ENCODE results near the gene C1QTNF8. TPM values are rescaled to one million over a fixed set of nuclear protein-coding genes. Genes with fewer than 3 reads are reported as not detected.
"Not testable (repeated sequence)": the region's sequence is repeated elsewhere in the genome, so short reads cannot be mapped to it uniquely, and the experiment has no call there.

Gene C1QTNF8
- total RNA-seq, 2 experiments from 2014 or later, result not detected

- CTCF ChIA-PET, result no interaction called here
Measured at GRCh38 chr16:1090620-1091587, 5.1 kb downstream of the C1QTNF8 start.

GRCh38 chr16:1089822-1090619, 6.0 kb downstream of the C1QTNF8 start:
- Mint-ChIP-seq H3K27ac (no peak overlapping the region), H3K4me3 (no peak overlapping the region), H3K4me1 (no peaks in the 10 kb centered on the region), H3K36me3 (ENCODE audit: low read depth) (no peaks in the 10 kb centered on the region), H3K27me3 (no peaks in the 10 kb centered on the region), H3K9me3 (peaks cover 14% of the 10 kb centered on the region)
- POLR2A ChIA-PET, result no interaction called here
- no peak for DNase-seq
- CTCF ChIA-PET, result no interaction called here

More at GRCh38 chr16:1090620-1091587, 5.1 kb downstream of the C1QTNF8 start:
- POLR2A ChIA-PET, result no interaction called here
- Mint-ChIP-seq H3K27me3 (no peaks in the 10 kb centered on the region), H3K9me3 (peaks cover 6% of the 10 kb centered on the region), H3K4me3 (no peak overlapping the region), H3K4me1 (no peaks in the 10 kb centered on the region), H3K27ac (no peak overlapping the region), H3K36me3 (ENCODE audit: low read depth) (no peaks in the 10 kb centered on the region)
- no peak for DNase-seq

- no peaks in the 10 kb centered on the region for H3K27me3 Mint-ChIP-seq
- no peak for DNase-seq
- POLR2A ChIA-PET, result no interaction called here
- no peak overlapping the region for H3K27ac Mint-ChIP-seq
- no peaks in the 10 kb centered on the region for H3K36me3 Mint-ChIP-seq (ENCODE audit: low read depth)
- H3K4me1 Mint-ChIP-seq, result no peaks in the 10 kb centered on the region
- H3K9me3 Mint-ChIP-seq, result peaks cover 15% of the 10 kb centered on the region
- CTCF ChIA-PET, result no interaction called here
- H3K4me3 Mint-ChIP-seq, result no peak overlapping the region
Measured at GRCh38 chr16:1089439-1089821, 6.6 kb downstream of the C1QTNF8 start.

- Mint-ChIP-seq H3K36me3 (ENCODE audit: low read depth) (no peaks in the 10 kb centered on the region), H3K9me3 (peaks cover 15% of the 10 kb centered on the region), H3K4me3 (no peak overlapping the region), H3K27me3 (no peaks in the 10 kb centered on the region), H3K27ac (no peak overlapping the region), H3K4me1 (no peaks in the 10 kb centered on the region)
- ChIA-PET CTCF (no interaction called here), POLR2A (no interaction called here)
- no peak for DNase-seq
Measured at GRCh38 chr16:1088295-1089170, 7.5 kb downstream of the C1QTNF8 start.

GRCh38 chr16:1086443-1086842, 9.6 kb downstream of the C1QTNF8 start:
- CTCF ChIA-PET; H3K4me1 Mint-ChIP-seq; H3K36me3 Mint-ChIP-seq (ENCODE audit: low read depth); POLR2A ChIA-PET; H3K27me3 Mint-ChIP-seq; H3K27ac Mint-ChIP-seq; H3K9me3 Mint-ChIP-seq; H3K4me3 Mint-ChIP-seq; DNase-seq: not testable (repeated sequence)

- H3K27ac Mint-ChIP-seq, result no peak overlapping the region
- CTCF ChIA-PET, result no interaction called here
- no peaks in the 10 kb centered on the region for H3K4me1 Mint-ChIP-seq
Measured at GRCh38 chr16:1084971-1085370, 11.1 kb downstream of the C1QTNF8 start.

GRCh38 chr16:1082952-1083675, 12.9 kb downstream of the C1QTNF8 start:
- no peak for DNase-seq
- H3K4me3 Mint-ChIP-seq, result no peak overlapping the region
- H3K36me3 Mint-ChIP-seq (ENCODE audit: low read depth), result no peaks in the 10 kb centered on the region
- H3K27me3 Mint-ChIP-seq, result no peaks in the 10 kb centered on the region
- H3K4me1 Mint-ChIP-seq, result no peaks in the 10 kb centered on the region
- peaks cover 10% of the 10 kb centered on the region for H3K9me3 Mint-ChIP-seq
- POLR2A ChIA-PET, result no interaction called here
- H3K27ac Mint-ChIP-seq, result no peak overlapping the region
- CTCF ChIA-PET, result no interaction called here

More at GRCh38 chr16:1084971-1085370, 11.1 kb downstream of the C1QTNF8 start:
- H3K36me3 Mint-ChIP-seq (ENCODE audit: low read depth), result no peaks in the 10 kb centered on the region
- no peak for DNase-seq
- POLR2A ChIA-PET, result no interaction called here
- H3K4me3 Mint-ChIP-seq, result no peak overlapping the region
- no peaks in the 10 kb centered on the region for H3K27me3 Mint-ChIP-seq
- H3K9me3 Mint-ChIP-seq, result peaks cover 10% of the 10 kb centered on the region

- ChIA-PET CTCF (no interaction called here), POLR2A (no interaction called here)
- no peak overlapping the region for H3K27ac Mint-ChIP-seq
- DNase-seq, result no peak
- H3K4me1 Mint-ChIP-seq, result no peaks in the 10 kb centered on the region
- no peaks in the 10 kb centered on the region for H3K36me3 Mint-ChIP-seq (ENCODE audit: low read depth)
- H3K27me3 Mint-ChIP-seq, result no peaks in the 10 kb centered on the region
- H3K9me3 Mint-ChIP-seq, result peaks cover 10% of the 10 kb centered on the region
- no peak overlapping the region for H3K4me3 Mint-ChIP-seq
Measured at GRCh38 chr16:1082266-1082951, 13.6 kb downstream of the C1QTNF8 start.

GRCh38 chr16:1081734-1082265, 14.2 kb downstream of the C1QTNF8 start:
- Mint-ChIP-seq H3K27ac (no peak overlapping the region), H3K27me3 (no peaks in the 10 kb centered on the region), H3K4me3 (no peak overlapping the region), H3K4me1 (no peaks in the 10 kb centered on the region), H3K36me3 (ENCODE audit: low read depth) (no peaks in the 10 kb centered on the region), H3K9me3 (peaks cover 10% of the 10 kb centered on the region)
- no peak for DNase-seq
- ChIA-PET CTCF (no interaction called here), POLR2A (no interaction called here)

GRCh38 chr16:1080801-1081733, 15.0 kb downstream of the C1QTNF8 start:
- H3K4me3 Mint-ChIP-seq, result no peak overlapping the region
- no peak for DNase-seq
- no peaks in the 10 kb centered on the region for H3K4me1 Mint-ChIP-seq
- no peak overlapping the region for H3K27ac Mint-ChIP-seq
- peaks cover 2% of the 10 kb centered on the region for H3K27me3 Mint-ChIP-seq
- no peaks in the 10 kb centered on the region for H3K36me3 Mint-ChIP-seq (ENCODE audit: low read depth)
- ChIA-PET CTCF (no interaction called here), POLR2A (no interaction called here)
- H3K9me3 Mint-ChIP-seq, result peaks cover 10% of the 10 kb centered on the region
